T-helper 2 cell (primary cell): ENCODE measurements around the gene DOLPP1.
A peak's percentile ranks its signal among the peaks of the same experiment; 100 is the strongest.

Source experiments
- DNase-seq, 5 experiments: peaks; one replicate each; pipeline versions ENCODE4 v3.0.0 to v3.0.0-alpha.2; 2012 to 2022

The DOLPP1 gene

GRCh38 chr9:129139233-129139992 is 58.5 kb downstream of the DOLPP1 start:
- DNase-seq = peak in 4 of 5 experiments; percentile 53 to 83 (median 60)

DNA sequence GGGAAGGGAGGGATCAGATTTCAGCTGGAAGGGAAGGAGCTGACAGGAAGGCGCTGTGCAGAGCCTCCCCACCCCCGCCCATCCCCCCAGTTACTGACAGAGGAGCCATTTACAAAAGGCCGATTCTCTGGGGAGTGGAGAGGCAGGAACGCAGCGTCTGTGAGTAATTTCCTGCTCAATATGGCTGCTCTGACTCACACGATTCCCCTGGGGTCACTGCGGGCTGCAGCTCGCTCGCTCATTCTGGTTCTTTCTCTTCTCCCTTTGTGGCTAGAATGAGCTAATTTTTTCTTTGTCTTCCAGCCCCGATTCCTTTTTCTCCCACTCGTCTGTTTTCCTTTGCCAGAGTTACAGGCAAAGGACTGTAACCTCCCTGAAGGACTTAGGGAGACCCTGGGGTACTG is 59.1 kb downstream of the DOLPP1 start:
- peak; percentile 22 to 95 (median 66) for DNase-seq
